Gastrocnemius medialis (tissue), 4 donors: ENCODE results near the gene CARD8. TPM values are rescaled to one million over a fixed set of nuclear protein-coding genes. Genes with fewer than 3 reads are reported as not detected.

Experiments used
- ATAC-seq, 2 donors: fragments of 150-250 bp; one replicate each; pipeline ENCODE4 v1.9.1; 2016
- DNase-seq, 2 donors: peaks; one replicate each; pipeline ENCODE4 v3.0.0-alpha.2; 2019
- H3K27ac ChIP-seq, 4 donors: fragments of 200-600 bp; sonication (generic); 1 replicate in 1 of 4; 2 replicates in 3 of 4; pipeline ENCODE4 v1.5.1; 2016 to 2018; ENCODE audit warnings: mild to moderate bottlenecking in 2 of 4, moderate library complexity in 1 of 4
- H3K27me3 ChIP-seq, 3 donors: fragments of 200-600 bp; sonication (generic) in 2 of 3; 1 replicate in 1 of 3; 2 replicates in 2 of 3; pipeline versions ENCODE4 v1.5.1 to v1.6.0; 2016 to 2019; ENCODE audit warnings: mild to moderate bottlenecking in 1 of 3, moderate library complexity in 1 of 3
- H3K36me3 ChIP-seq, 2 donors: fragments of 200-600 bp; sonication (generic) in 1 of 2; one replicate each; pipeline ENCODE4 v1.5.1; 2017 to 2018
- H3K4me1 ChIP-seq, 2 donors: fragments of 200-600 bp; sonication (generic) in 1 of 2; one replicate each; pipeline ENCODE4 v1.5.1; 2016 to 2017; ENCODE audit warnings: mild to moderate bottlenecking in 2 of 2
- H3K4me3 ChIP-seq, 4 donors: fragments of 200-600 bp; sonication (generic) in 3 of 4; 1 replicate in 1 of 4; 2 replicates in 3 of 4; pipeline ENCODE4 v1.5.1; 2016 to 2019; ENCODE audit warnings: mild to moderate bottlenecking in 2 of 4
- H3K9me3 ChIP-seq, 3 donors: fragments of 200-600 bp; sonication (generic) in 2 of 3; 1 replicate in 1 of 3; 2 replicates in 2 of 3; pipeline ENCODE4 v1.5.1; 2016 to 2019
- POLR2A ChIP-seq, 2 donors: fragments of 450-650 bp; IDR thresholded peaks; one replicate each; pipeline ENCODE4 v1.6.1; 2017; ENCODE audit warnings: antibody characterized with exemption in 2 of 2, mild to moderate bottlenecking in 2 of 2, moderate library complexity in 2 of 2
- in situ Hi-C, 4 donors: fragments of 200-750 bp; cut with MboI; loops; one replicate each; pipeline versions ENCODE4 v1.15.0 to v1.8.0; 2017; ENCODE audit warnings: low sequenced_read_pairs in 4 of 4
- intact Hi-C: fragments of 100-400 bp; cut with DNase I; formaldehyde crosslinking; loops from one replicate; pipeline ENCODE4 v1.15.1; 2023; ENCODE audit warnings: low total_unique reads
- total RNA-seq, 4 donors: library from RNA; depleted of rRNA; stranded (reverse); fragments of >200 nt; gene quantifications; one replicate each; pipeline versions ENCODE4 v1.1.0 to v1.2.3, GENCODE V29; 2016
- TF ChIP-seq, protein P1 (sequence below), 5 experiments: fragments of 450-650 bp in 3 of 5; fragments of 200-600 bp in 2 of 5; sonication (generic) in 2 of 5; IDR thresholded peaks in 4 of 5; conservative IDR thresholded peaks in 1 of 5; 1 replicate in 4 of 5; 2 replicates in 1 of 5; pipeline ENCODE4 v1.5.1; 2016 to 2019; ENCODE audit warnings: antibody characterized with exemption in 5 of 5, mild to moderate bottlenecking in 3 of 5, moderate library complexity in 3 of 5

The CARD8 gene
- total RNA-seq, 4 donors from 2014 or later = 15.7 to 23.3 (median 20.2) TPM

DNA sequence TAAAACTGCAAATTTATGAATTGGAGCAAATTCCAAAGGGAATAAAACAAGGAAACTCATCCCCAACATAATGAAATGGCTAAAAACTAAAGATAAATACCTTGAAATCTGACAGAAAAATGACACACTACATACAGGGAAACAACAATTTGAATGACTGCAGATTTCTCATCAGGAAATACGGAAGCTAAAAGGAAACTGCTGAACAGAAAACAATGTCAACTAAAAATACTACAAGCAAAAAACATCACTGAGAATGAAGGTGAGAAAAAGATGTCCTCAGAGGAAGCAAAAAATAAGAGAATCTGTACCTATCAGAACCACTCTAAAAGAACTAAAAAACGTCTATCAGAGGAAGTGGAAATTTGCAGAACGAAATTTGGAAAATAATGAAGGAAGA, 45.7 kb downstream of the CARD8 start:
- Histone ChIP-seq H3K4me1 (peaks cover 0 to under 1% of the 10 kb centered on the region in 2 donors), H3K27ac (peak overlapping the region in 1 of 4 donors; percentile 36), H3K27me3 (no peaks in the 10 kb centered on the region), H3K36me3 (peaks cover 0 to 38% of the 10 kb centered on the region in 2 donors), H3K9me3 (no peaks in the 10 kb centered on the region), H3K4me3 (no peak overlapping the region)
- TF ChIP-seq, protein P1, sequence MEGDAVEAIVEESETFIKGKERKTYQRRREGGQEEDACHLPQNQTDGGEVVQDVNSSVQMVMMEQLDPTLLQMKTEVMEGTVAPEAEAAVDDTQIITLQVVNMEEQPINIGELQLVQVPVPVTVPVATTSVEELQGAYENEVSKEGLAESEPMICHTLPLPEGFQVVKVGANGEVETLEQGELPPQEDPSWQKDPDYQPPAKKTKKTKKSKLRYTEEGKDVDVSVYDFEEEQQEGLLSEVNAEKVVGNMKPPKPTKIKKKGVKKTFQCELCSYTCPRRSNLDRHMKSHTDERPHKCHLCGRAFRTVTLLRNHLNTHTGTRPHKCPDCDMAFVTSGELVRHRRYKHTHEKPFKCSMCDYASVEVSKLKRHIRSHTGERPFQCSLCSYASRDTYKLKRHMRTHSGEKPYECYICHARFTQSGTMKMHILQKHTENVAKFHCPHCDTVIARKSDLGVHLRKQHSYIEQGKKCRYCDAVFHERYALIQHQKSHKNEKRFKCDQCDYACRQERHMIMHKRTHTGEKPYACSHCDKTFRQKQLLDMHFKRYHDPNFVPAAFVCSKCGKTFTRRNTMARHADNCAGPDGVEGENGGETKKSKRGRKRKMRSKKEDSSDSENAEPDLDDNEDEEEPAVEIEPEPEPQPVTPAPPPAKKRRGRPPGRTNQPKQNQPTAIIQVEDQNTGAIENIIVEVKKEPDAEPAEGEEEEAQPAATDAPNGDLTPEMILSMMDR (IDR thresholded peaks at IDR 0.05 in 4 of 5, conservative IDR thresholded peaks at IDR 0.05 in 1 of 5) = no peak
- no peak for TF ChIP-seq POLR2A (IDR thresholded peaks at IDR 0.05)
- DNase-seq (no peak), ATAC-seq (no peak)
- intact Hi-C loops (no loop called here), in situ Hi-C loops (no loop called here)

DNA sequence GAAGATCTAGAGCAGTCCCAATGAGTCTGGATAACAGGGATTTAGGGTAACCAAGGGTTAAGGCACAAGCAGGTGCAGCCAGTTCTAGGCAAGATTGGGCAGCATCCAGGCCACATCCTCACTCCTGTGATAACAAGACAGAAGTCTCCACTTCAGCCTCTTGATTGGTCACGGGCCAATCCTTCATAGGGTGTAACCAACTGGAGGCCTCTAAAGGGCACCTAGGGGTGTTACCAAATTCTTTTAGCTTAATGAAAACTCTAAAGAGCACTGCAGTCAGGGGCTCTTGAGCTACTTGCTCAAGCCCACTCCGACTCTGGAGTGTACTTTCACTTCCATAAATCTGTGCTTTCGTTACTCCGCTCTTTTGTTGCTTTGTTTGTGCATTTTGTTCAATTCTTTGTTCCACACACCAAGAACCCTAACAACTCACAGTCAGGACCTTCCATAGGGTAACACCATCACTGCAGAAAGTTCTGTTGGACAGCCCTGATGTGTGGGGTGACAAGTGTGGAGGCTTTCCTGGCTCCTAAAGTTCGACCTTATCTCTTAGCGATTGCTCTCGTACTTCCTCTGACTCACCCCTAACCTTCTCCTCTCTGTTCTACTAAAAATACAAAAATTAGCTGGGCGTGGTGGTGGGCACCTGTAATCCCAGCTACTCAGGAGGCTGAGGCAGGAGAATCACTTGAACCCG, 49.2 kb downstream of the CARD8 start:
- Histone ChIP-seq H3K9me3 (no peaks in the 10 kb centered on the region), H3K27me3 (no peaks in the 10 kb centered on the region), H3K4me3 (no peak overlapping the region), H3K27ac (no peak overlapping the region), H3K4me1 (peaks cover 10 to 12% of the 10 kb centered on the region in 2 donors), H3K36me3 (peaks cover 0 to 12% of the 10 kb centered on the region in 2 donors)
- no peak for ATAC-seq
- DNase-seq = no peak
- intact Hi-C loops (no loop called here), in situ Hi-C loops (no loop called here)
- TF ChIP-seq POLR2A (IDR thresholded peaks at IDR 0.05) = no peak

DNA sequence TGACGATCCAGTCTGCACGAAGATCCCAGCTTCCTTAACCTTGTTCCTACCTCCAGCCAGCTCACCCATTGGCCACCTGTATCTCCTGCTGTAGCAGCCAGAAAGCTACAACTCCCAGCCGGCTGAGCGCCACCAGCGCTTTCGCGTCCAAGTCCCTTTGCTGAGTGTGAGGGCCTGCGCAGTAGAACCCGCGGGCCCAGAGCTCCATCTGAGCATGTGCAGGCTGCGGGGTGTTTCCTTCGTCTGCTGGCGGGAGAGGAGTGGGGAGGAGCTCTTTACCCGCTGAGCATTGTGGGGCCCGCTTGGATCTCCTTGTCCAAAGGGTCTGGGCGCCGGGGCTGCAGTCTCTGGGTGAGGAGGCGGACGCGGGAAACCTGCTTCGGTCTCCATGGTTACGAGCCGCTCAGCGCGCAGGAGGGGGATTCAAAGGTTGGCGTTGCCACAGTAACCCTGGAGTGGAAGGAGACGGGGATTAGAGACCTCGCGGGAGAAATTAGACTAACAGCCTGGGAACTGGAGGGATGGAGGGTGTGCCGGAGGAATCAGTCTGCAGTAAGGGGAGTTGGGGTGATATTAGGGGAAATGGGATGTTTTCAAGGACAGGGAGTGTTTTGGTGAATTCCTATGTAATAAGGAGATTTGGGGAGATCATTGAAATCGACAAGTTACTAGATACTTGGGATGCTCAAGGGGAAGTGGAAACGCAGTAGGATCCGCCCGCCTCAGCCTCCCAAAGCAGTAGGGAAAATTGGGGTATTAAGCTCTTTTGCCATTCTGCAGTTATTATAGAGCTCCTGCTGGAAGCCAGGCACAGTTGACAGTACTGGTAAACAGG, 51.7 kb downstream of the CARD8 start:
- intact Hi-C loops = loop anchor here (2.0 to 5.0 kb wide), 2 partner anchors 33 to 58 kb away; partner anchors contain the start of genes LIG1 and ZSWIM9
- in situ Hi-C loops = no loop called here
- TF ChIP-seq POLR2A (IDR thresholded peaks at IDR 0.05) = peak; percentile 27 to 44
- TF ChIP-seq, protein P1 (IDR thresholded peaks at IDR 0.05 in 4 of 5, conservative IDR thresholded peaks at IDR 0.05 in 1 of 5) = no peak

DNA sequence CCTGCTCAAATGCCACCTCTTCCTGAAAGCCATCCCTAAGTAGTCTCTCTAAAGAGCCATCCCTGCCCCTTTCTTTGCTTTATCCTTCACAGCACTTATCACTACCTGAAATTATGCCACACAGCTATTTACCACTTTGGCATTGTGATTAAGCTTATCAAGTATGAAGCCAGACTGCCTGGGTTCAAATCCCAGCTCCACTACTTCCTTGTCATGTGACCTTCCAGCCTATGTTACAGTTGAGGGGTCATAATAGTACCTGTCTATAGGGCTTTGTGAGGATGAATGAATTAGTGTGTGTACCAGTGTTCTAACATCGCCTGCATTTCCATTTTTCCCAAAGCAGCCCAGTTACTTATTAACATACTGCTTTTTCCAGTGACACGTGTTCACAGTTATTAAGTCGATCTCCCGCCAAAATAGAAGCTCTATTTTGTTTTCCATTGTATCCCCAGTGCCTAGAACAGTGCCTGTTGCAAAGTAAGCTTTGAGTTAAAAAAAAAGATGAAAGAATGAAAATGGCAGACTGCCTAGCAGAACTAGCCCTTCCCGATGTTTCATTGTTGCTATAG, 52.4 kb downstream of the CARD8 start:
- peak overlapping the region; percentile 69 to 85 (median 72) for H3K27ac ChIP-seq
- TF ChIP-seq, protein P1 (IDR thresholded peaks at IDR 0.05 in 4 of 5, conservative IDR thresholded peaks at IDR 0.05 in 1 of 5) = no peak
- TF ChIP-seq POLR2A (IDR thresholded peaks at IDR 0.05) = no peak
- intact Hi-C loops (loop anchor here (5.0 kb wide), 1 partner anchor 59 kb away; no protein-coding TSS in a partner anchor), in situ Hi-C loops (no loop called here)
- H3K27me3 ChIP-seq = no peaks in the 10 kb centered on the region
- H3K9me3 ChIP-seq = no peaks in the 10 kb centered on the region
- no peak for ATAC-seq
- DNase-seq = no peak
- no peaks in the 10 kb centered on the region for H3K36me3 ChIP-seq
- peaks cover 10 to 12% of the 10 kb centered on the region in 2 donors for H3K4me1 ChIP-seq
- H3K4me3 ChIP-seq = peak overlapping the region; percentile 55 to 88 (median 79)

More for the DNA sequence above, 51.7 kb downstream of the CARD8 start:
- Histone ChIP-seq H3K27ac (peak overlapping the region; percentile 69 to 85 (median 72)), H3K27me3 (no peaks in the 10 kb centered on the region), H3K9me3 (no peaks in the 10 kb centered on the region), H3K4me1 (peaks cover 10 to 12% of the 10 kb centered on the region in 2 donors), H3K4me3 (peak overlapping the region; percentile 55 to 88 (median 79)), H3K36me3 (no peaks in the 10 kb centered on the region)
- ATAC-seq = peak; percentile 98 to 99
- peak; percentile 84 to 90 for DNase-seq
